ENCODE measurements around the gene ACSF3.

The ACSF3 gene

DNA sequence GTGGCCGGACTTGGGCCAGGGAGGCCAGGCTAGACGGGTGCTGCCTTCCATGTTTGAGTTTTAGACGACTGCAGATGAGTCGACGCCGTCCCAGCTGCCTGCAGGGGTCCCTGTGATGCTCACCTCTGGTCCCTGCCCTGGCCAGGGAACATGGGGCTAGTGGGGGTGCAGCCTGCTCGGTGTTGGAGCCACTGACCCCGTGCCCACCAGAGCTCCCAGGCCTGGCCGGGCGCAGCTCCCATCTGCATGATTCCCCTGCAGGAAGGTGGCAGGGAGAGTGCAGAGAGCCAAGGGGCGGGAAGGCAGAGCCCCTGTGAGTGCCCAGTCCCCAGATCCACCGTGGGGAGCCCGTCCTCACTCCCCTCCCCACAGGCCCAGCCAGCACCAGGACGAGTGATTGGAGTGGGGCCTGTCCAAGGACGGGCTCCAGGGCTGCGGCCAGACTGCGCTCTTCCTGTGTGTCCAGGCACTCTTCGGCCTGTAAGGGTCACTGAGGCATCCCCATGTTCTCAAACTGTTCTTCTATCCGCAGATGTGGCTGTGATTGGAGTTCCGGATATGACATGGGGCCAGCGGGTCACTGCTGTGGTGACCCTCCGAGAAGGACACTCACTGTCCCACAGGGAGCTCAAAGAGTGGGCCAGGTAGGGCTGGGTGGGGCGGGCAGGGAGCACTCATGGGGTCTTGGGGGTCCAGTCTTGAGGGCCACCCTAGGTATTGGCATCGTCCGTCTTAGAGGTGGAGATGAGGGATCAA lies 51.9 kb downstream of the ACSF3 start:
- no peak for DNase-seq (ENCODE audit: low read depth in 3 of 3)

DNA sequence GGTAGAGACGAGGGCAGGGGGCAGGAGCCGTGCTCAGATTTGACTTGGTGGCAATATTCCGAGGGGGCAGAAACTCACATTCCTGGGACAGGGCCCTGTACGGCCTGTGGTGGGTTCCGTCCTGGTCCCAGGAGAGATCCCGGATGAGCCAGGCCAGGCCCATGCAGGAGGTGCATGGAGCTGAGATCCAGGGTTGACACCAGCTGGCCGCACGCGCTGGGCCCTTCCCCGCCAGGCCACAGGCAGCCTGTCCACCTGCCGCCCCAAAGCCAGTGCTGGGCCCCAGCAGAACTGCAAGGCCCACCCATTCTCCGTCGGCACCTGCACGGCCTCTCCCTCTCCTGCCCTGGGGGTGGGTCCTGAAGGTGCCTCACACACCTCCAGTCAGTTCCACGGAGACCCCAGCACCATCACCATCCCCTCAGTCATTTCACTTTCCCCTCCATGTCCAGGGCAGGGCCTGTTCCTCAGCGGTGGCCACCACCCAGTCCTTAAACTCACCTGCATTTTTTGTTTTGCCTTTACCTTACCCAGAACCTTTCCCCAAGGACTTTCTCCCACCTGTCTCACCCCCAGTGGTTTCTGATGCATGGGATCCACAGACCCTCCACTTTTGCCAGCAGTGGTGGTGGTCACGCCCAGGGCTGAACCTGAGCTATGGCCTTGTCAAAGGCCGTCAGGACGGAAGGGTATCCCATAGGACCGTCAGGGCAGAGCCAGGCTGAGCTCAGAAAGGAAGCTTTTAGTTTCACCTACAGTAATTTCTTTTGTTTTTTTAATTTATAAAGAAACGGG lies 52.8 kb downstream of the ACSF3 start:
- no peak for DNase-seq (ENCODE audit: low read depth in 3 of 3)

DNA sequence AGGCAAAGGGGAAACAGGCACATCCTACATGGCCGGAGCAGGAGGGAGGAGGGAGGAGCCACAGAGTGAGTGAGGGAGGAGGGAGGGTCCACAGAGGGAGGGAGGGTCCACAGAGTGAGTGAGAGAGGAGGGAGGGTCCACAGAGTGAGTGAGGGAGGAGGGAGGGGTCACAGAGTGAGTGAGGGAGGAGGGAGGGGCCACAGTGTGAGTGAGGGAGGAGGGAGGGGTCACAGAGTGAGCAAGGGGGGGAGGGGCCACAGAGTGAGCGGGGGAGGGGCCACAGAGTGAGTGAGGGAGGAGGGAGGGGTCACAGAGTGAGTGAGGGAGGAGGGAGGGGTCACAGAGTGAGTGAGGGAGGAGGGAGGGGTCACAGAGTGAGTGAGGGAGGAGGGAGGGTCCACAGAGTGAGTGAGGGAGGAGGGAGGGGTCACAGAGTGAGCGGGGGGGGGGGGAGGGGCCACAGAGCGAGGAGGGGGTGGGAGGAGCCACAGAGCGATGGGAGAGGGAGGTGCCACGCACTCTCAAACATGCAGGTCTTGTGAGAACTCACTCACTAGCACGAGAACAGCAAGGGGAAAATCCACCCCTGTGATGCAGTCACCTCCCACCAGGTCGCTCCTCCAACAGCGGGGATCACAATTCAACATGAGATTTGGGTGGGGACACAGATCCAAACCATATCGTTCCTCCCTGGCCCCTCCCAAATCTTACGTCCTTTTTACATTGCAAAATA lies 53.6 kb downstream of the ACSF3 start:
- no peak for DNase-seq (ENCODE audit: low read depth in 3 of 3)

DNA sequence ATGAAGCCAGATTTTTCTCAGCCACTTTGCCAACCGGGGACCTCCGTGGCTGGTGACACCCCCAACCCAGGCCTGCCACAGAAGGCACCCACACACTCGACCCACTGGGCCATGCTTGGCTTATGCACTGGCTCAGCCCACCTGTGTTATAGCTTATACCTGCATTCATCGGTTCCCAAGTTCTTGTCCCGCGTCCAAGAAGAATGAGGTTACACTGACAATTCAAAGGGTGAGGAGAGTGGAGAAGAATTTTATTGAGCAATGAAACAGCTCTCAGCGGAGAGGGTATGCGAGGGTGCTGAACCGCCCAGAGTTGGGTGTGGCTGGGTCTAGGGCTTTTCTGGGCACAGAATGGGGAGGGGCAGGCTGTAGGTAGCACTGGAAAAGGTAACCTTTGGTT lies 55.7 kb downstream of the ACSF3 start:
- DNase-seq (ENCODE audit: low read depth in 3 of 3): no peak

DNA sequence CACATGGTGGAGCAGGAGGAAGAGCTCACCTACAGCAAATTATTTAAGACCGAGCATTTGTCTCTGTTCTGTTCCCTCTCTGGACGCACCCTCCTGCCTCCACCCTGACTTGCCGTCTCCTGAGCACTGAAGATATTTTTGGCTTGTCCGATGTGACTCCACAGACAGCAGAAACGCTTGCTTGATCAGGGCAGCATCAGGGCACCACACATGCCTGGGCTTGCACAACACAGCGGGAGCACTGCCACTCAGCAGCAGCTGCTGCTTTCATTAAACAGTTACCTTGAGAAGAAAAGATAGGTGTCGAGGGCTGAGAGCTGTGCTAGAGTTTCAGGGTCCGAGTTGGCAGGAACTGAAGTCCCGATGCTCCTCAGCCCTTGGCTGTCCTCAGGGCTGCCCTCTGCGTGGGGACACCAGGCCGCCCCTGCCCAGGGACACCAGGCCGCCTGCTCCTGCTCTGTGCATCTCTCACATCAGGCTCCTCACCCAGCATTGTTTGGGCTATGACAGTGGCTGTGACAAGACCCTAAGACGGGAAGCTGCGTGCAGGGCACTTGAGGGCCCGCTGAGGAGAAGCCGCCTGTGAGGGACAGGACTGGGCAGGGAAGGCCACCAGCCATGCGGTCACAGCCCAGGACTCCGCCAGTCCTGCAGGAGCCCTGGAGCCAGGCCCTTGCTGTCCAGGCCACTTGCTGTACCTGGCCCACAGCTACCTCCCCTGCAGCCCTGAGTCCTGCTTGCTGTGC lies 56.6 kb downstream of the ACSF3 start:
- no peak for DNase-seq (ENCODE audit: low read depth in 3 of 3)

DNA sequence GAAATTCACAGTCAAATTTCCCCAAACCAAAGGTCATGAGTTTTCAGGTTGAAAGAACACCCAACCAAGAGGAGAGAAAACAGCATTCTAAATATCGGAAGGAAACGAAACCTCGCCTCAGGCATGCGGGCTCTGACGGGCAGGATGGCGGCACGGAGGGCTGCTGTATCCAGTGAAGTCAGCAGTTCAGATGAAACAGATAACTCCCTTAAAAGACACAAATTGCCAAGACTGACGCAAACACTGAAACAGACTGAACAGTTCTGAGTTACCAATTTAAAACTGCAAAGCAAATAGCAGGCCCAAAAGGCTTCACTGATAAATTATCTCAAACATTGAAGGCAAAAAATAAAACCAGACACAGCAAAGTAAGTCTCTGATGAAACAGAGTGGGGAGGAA lies 57.3 kb downstream of the ACSF3 start:
- DNase-seq (ENCODE audit: low read depth in 3 of 3): no peak

DNA sequence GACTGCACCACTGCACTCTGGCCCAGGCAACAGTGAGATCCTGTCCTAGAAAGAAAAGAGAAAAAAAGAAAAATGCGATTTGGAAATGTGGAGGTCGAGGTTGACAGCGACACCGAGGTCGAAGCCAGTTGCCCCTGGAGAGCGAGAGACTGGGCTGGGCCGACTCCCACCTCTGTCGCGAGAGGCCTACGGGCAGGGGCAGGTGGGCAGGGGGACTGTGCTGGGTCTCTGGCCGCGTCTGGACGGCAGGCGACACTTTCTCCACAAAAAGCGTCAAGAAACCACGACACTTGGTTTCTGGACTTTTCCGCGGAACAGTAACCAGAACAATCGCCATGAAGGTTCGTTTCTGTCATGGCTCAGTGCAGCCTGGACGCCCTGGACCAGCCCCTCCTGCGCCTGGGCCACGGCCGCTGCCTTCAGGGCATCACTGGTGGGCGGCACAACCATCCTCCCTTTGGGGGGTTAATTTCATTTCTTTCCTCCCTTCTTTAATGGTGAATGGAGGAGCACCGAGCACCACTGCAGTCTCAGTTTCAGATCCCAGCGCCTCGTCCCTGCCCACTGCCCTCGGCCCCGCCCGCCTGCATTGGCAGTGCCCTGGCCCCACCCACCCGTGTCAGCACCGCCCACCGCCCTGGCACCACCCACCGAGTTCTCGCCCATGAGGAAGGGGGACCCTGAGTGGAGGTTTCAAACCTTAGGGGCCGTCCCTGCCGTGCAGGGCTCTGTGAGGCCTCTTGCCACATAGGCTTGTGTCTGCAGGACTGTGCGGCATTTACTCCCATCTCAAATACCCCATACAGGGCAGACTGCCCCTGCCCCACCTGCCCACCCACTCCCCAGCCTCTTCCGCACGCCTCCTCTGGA lies 59.4 kb downstream of the ACSF3 start:
- DNase-seq (ENCODE audit: low read depth in 3 of 3): no peak

DNA sequence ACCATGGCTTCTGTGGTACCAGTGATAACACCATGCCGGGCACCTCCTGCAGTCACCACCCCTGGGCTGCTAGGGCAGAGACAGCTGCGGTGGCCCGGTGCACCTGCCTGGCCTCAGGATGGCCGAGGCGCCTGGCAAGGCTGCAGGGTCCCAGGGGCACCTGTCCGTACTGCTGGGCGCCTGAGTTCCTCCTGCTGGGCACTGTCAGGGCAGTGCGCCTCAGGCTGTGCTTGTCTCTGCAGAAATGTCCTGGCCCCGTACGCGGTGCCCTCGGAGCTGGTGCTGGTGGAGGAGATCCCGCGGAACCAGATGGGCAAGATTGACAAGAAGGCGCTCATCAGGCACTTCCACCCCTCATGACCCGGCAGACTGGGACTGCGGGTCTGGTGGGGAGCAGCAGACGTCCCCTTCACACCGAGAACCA lies 60.2 kb downstream of the ACSF3 start:
- no peak for DNase-seq (ENCODE audit: low read depth in 3 of 3)

DNA sequence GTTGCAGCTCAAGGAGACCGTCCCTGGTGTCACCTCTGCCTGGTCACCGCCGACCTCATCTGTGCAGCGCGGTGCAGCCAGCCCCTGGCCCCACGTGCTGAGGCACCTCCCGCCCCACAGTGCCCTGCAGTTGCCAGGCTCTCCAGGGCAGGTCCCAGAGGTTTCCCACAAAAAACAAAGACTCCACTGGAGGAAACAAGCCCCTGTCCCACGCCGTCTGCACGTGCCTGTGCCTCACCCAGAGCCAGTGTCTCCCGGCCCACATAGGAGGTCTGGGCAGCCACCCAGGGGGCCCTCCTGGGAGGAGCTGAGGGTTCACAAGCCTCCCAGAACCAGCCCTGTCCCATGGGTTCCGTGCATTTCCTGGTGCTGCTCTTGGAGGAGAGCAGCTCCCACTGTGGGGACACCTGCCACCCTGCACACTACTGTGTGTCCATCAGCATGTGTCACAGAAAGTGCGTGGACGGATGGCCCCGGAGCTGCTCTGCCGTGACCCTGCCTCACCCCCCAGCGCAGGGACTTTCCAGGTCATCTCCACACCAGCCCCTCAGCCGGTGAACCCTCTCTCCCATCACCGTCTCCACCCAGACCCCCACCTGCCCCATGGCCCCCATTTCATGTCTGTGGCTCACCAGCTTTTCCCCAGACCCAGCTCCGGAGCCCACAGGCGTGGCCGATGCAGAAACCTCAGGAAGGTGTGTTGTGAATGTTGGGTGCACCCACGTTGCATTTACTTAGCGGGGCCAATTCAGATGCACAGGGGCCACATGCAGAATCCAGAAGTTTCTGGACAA lies 60.9 kb downstream of the ACSF3 start:
- no peak for DNase-seq (ENCODE audit: low read depth in 3 of 3)

DNA sequence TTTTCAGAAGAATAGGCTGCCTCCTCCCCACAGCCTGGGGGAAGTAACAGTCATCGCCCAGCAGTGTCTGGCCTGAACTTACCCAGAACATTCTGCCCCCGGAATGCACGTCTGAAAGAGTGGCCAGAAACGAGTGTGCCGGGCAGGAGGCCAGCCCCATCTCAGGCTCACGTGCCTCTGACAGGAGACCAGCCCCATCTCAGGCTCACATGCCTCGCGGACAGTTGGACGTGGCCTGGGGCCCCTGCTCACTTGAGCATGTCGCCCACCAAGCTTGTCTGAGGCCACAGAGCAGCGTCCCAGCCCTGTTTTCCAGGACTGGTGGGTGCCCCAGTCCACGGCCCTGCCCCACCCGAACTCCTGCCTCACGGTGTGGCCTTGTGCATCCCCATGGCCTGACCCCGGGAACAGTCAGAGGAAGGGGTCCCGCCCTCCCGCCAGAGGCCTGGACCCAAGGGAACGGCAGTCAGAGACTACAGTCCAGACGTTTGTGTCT lies 61.6 kb downstream of the ACSF3 start:
- no peak for DNase-seq (ENCODE audit: low read depth in 3 of 3)

DNA sequence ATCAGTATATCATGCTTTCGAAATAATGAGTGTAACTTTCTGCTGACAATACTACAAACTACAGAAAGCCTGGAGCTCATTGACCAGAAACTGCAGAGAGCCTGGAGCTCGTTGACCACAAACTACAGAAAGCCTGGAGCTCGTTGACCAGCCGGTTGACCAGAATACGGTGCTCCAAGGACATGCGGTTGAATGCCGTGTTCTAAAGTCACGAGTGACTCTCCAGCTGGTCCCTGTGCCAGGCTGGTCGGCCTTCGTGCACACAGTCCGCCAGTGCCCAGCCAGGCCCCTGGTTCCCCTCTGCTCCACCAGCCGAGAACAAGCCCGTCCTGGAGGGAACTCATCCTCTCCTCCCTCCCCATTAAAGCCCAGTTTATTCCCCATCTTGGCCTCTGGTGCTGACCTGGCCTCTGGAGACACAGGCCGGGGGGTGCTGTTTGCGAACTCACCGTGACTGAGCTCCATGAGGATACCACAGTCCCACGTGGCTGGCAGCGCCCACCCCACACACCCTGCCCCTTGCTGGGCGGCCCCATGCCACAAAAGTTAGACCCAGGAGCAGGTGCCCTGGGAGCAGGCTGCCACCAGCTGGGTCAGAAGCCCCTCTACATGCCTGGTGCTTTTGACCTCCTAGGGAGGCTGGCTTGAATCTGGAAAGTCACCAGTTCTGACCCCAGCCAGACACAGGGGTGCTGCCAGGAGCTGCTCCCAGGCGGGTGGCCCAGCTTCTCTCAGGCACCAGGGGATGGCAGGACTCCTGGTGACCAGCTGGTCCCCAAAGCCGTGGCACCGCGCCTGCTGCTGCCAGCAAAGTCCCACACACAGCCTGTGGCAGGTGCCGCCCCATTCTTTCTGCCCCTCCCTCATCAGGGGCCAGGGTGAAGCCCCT lies 62.4 kb downstream of the ACSF3 start:
- DNase-seq (ENCODE audit: low read depth in 3 of 3): no peak

DNA sequence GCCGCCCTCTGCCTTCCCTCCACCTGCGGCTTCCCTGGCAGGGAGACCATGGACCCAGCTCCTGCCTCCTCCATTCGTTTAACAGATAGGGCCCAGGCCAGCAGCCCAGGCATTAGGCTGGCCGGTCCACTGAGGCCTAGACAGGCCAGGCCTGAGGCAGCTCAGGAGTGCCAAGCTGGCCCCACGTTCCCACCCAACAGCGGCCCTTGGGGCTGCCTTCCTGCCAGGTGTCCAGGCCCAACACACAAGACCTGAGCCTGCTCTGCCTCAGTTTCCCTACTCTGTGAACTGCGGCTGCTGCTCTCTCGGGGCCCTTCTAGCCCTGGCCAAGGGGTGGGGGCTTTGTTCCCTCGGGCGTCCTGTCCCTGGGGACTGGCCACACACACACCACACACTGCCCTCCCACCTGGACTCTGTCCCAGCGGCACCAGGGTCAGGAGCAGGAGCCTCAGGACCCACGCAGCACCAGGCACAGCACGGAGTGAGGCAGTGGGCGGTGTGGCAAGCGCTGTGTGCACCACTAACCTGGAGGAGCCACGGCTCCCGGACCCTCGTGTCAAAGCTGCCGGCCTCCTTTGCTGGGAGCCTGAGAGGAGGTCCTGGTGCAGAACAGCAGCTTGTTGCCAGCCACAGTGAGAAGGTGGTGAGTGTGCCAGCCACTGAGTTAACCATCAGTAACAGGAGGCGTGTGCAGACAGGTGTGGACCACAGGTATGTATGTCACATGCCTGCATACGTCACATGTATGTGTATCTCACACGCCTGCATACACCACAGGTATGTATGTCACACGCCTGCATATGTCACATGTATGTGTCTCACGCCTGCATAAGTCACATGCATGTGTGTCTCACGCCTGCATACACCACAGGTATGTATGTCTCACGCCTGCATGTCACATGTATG lies 63.3 kb downstream of the ACSF3 start:
- no peak for DNase-seq (ENCODE audit: low read depth in 3 of 3)

DNA sequence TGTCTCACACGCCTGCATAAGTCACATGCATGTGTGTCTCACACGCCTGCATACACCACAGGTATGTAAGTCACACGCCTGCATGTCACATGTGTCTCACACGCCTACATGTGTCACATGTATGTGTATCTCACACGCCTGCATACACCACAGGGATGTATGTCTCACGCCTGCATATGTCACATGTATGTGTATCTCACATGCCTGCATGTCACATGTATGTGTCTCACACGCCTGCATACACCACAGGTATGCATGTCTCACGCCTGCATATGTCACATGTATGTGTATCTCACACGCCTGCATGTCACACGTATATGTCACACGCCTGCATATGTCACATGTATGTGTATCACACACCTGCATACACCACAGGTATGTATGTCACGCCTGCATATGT lies 64.1 kb downstream of the ACSF3 start:
- DNase-seq (ENCODE audit: low read depth in 3 of 3): no peak

DNA sequence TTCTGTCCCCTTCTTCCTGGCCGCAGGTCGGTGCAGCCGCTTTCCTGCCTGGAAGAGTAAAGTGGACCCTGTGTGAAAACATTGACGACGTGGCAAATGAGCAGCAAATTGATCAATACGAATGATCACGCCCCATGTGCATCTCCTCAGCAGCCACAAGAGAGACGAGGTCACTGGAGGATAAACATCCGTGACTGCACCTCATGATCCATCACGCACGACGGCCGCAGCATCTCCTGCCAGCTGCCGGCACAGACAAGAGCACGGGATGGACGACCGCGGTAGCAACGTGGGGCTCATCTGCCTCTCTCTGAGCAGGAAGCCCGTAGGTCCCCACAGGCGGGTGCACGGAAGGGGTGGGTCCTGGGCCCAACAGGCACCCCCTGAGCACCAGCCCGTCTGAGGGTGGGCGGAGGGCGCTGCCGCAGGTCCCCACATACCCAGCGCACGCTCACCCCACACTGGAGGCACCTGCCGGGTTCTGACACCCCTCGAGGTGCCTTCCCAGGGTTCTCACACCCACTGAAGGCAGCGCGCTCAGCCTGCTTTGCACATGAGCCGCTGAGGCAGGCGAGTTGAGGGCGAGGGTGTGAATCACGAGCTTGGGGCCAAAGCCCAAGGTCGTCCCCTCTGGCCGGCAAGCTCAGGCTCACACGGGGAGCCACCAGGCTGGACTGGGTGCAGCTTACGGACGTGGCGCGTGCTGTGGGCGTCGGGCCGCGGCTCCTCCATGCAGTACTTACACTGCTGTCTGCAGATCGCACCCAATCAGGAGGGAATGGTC lies 65.6 kb downstream of the ACSF3 start:
- no peak for DNase-seq (ENCODE audit: low read depth in 3 of 3)

DNA sequence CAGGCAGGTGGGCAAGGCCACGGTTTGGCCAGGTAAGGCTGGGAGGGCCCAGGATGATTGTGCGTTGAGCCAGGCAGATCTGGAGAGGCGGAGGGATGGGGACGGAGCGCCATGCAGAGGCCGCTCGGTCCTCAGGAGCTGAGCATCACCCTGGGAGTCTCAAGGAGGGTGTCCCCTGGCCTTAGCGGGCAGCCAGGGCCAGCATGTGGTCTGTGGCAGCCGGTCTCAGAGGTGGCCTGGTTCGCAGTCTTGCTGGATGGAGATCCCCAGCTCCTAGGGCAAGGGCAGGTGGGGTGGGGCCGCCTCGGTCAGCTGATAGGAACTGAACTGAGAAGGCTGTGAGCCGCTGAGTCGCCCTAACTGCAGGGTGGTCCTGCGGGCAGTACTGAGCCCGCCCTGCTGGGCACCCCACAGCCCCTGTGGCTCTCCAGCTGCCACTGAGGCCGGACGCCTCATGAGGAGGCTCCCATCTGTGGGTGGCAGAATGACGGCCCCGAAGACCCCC lies 66.2 kb downstream of the ACSF3 start:
- no peak for DNase-seq (ENCODE audit: low read depth in 3 of 3)

DNA sequence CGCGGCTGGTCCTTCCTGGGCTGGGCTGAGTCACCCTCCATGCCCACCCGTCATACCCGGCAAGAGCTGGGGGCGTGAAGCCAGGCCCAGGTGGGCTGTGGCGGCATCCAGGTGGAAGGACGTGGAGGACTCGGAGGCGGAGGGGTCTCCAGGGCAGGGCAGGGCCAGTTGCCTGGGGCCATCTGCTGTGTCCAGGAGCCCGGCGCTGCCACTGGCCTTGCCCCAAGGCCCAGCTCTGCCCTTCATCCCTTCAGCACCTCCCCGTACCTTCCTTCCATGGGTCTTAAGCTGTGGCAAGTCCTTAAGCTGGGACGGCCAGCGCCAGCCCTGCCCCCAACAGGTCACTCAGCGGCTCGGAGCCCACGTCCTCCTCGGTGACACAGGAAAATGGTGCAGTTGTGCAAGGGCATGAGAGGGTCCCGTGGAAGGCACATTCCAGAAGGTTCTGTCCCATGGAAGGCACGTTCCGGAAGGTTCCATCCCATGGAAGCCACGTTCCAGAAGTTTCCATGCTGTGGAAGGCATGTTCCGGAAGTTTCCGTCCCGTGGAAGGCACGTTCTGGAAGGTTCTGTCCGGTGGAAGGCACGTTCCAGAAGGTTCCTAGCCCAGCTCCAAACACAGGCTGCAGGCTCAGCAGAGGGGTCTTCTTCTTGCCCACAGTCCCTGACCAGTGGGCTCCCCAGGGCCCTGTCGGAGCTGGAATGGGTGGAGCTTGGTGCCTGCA lies 67.5 kb downstream of the ACSF3 start:
- no peak for DNase-seq (ENCODE audit: low read depth in 3 of 3)
